AG04449 (cell line): ENCODE data around the gene CCDC78.
"Not testable (repeated sequence)": the region's sequence is repeated elsewhere in the genome, so short reads cannot be mapped to it uniquely, and the experiment has no call there.

Experiments used
- CTCF ChIA-PET: fragments of 350-600 bp; formaldehyde crosslinking; extraction: SDS; loops from one replicate; lab custom pipeline; 2021; ENCODE audit warnings: antibody characterized with exemption; lab: Yijun Ruan, JAX
- POLR2A ChIA-PET: fragments of 400-600, 350-600 bp; formaldehyde crosslinking; extraction: SDS; loops from one replicate; lab custom pipeline; 2020; ENCODE audit warnings: antibody characterized with exemption, inconsistent platforms; lab: Yijun Ruan, JAX
- DNase-seq: peaks from one replicate; pipeline ENCODE4 v3.0.0-alpha.2; 2010; ENCODE audit warnings: low read depth, low spot score
- H3K4me3 ChIP-seq: 2 replicates; pipeline ENCODE4 v1.5.1; 2011; ENCODE audit warnings: low read depth, mild to moderate bottlenecking, control low read depth, low read length
- CTCF ChIP-seq: IDR thresholded peaks from one replicate; pipeline ENCODE4 v1.5.1; 2011; ENCODE audit warnings: mild to moderate bottlenecking, moderate library complexity, low read length, control low read depth, inconsistent platforms; ENCODE audit not compliant: insufficient read depth; ENCODE audit errors: missing control alignments

Gene CCDC78

GRCh38 chr16:692356-693108 is 33.7 kb downstream of the CCDC78 start:
- POLR2A ChIA-PET: interaction anchor here (0.7 to 1.1 kb wide), 2 partner anchors 12 to 1057 kb away, joined by 3 read pairs; no protein-coding TSS in a partner anchor
- no peak for TF ChIP-seq CTCF
- DNase-seq: no peak
- CTCF ChIA-PET: interaction anchor here (1.3 kb wide), 1 partner anchor 9 kb away, joined by 4 read pairs; no protein-coding TSS in a partner anchor
- H3K4me3 ChIP-seq: no peak overlapping the region

GRCh38 chr16:691242-691641 is 35.0 kb downstream of the CCDC78 start:
- DNase-seq, H3K4me3 ChIP-seq, POLR2A ChIA-PET, CTCF ChIA-PET: not testable (repeated sequence)

- TF ChIP-seq CTCF: no peak
- H3K4me3 ChIP-seq: peak overlapping the region; percentile 82
- no peak for DNase-seq
- ChIA-PET CTCF (interaction anchor here (0.9 to 3.9 kb wide), 5 partner anchors 21 to 110 kb away, joined by 3 to 18 read pairs (median 4); partner anchors contain the start of gene CIAO3), POLR2A (interaction anchor here (1.7 kb wide), 1 partner anchor 8 kb away, joined by 9 read pairs; the partner anchor contains the start of gene STUB1)
Measured at GRCh38 chr16:689175-689897, 36.9 kb downstream of the CCDC78 start.

GRCh38 chr16:687499-687898 is 38.7 kb downstream of the CCDC78 start:
- POLR2A ChIA-PET: no interaction called here
- CTCF ChIA-PET: interaction anchor here (1.0 to 3.9 kb wide), 3 partner anchors 10 to 25 kb away, joined by 3 to 18 read pairs (median 3); no protein-coding TSS in a partner anchor
- no peak for TF ChIP-seq CTCF
- DNase-seq: no peak
- H3K4me3 ChIP-seq: no peak overlapping the region

GRCh38 chr16:686459-687260 is 39.6 kb downstream of the CCDC78 start:
- CTCF ChIA-PET: interaction anchor here (1.2 to 1.5 kb wide), 3 partner anchors 11 to 29 kb away, joined by 5 to 8 read pairs (median 5); partner anchors contain the start of genes RHBDL1 and RHOT2
- DNase-seq: no peak
- POLR2A ChIA-PET: interaction anchor here (1.4 kb wide), 1 partner anchor 34 kb away, joined by 5 read pairs; the partner anchor contains the start of gene ANTKMT
- TF ChIP-seq CTCF: no peak
- no peak overlapping the region for H3K4me3 ChIP-seq

GRCh38 chr16:685967-686366 is 40.3 kb downstream of the CCDC78 start:
- peak; percentile 49 for TF ChIP-seq CTCF
- DNase-seq: no peak
- ChIA-PET CTCF (interaction anchor here (1.2 to 1.5 kb wide), 3 partner anchors 10 to 30 kb away, joined by 5 to 8 read pairs (median 5); partner anchors contain the start of genes RHBDL1 and RHOT2), POLR2A (interaction anchor here (1.4 kb wide), 1 partner anchor 35 kb away, joined by 5 read pairs; the partner anchor contains the start of gene ANTKMT)
- H3K4me3 ChIP-seq: no peak overlapping the region
